C4-2B (cell line): ENCODE results near the gene PRKCZ.

ENCODE experiments used
- ZFX ChIP-seq: fragments of 450-650 bp; IDR thresholded peaks from 2 replicates; pipeline ENCODE4 v1.6.1; 2017
- TF ChIP-seq, protein P1 (sequence below): fragments of 450-650 bp; conservative IDR thresholded peaks from 2 replicates; pipeline ENCODE4 v1.5.1; 2017; ENCODE audit warnings: mild to moderate bottlenecking

DNA sequence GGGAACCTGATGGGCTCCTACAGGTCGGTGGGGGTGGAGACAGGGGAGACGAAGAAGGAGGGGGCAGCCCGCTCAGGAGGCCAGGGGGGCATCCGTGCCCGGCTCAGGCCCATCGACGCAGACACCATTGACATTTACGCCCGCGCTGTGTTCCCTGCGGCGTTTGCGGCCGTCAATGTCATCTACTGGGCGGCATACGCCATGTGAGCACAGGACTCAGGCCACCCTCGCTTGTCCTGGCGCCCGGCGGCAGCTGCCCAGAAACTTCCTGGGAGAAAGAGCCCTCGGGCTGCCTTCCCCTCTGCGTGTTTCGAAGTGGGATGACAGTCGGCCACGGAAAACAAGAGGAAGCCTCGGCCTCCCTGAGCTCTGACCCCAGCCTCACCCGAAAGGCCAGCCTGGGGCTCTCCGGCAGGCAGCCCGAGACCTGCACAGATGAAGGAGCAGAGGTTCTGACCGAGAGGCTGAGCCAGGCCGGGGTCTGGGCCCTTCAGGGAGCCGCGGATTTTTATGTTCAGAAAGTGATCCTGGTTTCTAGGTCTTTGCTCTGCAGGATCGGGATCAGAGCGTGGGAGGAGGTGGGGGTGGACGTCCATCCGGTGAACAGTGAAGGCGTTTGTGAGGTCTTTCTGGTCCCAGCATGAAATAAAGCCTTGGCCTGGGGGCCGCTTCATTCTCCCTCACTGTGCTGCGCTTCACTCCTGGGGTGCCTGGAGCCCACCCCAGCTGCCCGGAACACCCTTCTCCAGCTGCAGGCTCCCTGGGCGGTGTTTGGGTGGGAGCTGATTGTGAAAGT is 19.9 kb upstream of the PRKCZ start:
- TF ChIP-seq, protein P1, sequence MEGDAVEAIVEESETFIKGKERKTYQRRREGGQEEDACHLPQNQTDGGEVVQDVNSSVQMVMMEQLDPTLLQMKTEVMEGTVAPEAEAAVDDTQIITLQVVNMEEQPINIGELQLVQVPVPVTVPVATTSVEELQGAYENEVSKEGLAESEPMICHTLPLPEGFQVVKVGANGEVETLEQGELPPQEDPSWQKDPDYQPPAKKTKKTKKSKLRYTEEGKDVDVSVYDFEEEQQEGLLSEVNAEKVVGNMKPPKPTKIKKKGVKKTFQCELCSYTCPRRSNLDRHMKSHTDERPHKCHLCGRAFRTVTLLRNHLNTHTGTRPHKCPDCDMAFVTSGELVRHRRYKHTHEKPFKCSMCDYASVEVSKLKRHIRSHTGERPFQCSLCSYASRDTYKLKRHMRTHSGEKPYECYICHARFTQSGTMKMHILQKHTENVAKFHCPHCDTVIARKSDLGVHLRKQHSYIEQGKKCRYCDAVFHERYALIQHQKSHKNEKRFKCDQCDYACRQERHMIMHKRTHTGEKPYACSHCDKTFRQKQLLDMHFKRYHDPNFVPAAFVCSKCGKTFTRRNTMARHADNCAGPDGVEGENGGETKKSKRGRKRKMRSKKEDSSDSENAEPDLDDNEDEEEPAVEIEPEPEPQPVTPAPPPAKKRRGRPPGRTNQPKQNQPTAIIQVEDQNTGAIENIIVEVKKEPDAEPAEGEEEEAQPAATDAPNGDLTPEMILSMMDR, result no peak
- no peak for TF ChIP-seq ZFX
